ENCODE results near the gene CCDC200. TPM values are rescaled to one million over a fixed set of nuclear protein-coding genes. Genes with fewer than 3 reads are reported as not detected.
"Not testable (repeated sequence)": the region's sequence is repeated elsewhere in the genome, so short reads cannot be mapped to it uniquely, and the experiment has no call there.

Gene CCDC200
- total RNA-seq: under 1 TPM in 1 of 2 experiments, not detected in 1; 0.53 TPM

GRCh38 chr17:43228020-43228782 lies at the start of gene CCDC200:
CCDC200 (minus strand) TSS chr17:43228623; CDS start chr17:43228554, 69 bp downstream.
- H3K36me3 Mint-ChIP-seq (ENCODE audit: low read depth); H3K27ac Mint-ChIP-seq; H3K4me3 Mint-ChIP-seq; CTCF ChIA-PET; H3K4me1 Mint-ChIP-seq; DNase-seq; POLR2A ChIA-PET; H3K27me3 Mint-ChIP-seq; H3K9me3 Mint-ChIP-seq: not testable (repeated sequence)

DNA sequence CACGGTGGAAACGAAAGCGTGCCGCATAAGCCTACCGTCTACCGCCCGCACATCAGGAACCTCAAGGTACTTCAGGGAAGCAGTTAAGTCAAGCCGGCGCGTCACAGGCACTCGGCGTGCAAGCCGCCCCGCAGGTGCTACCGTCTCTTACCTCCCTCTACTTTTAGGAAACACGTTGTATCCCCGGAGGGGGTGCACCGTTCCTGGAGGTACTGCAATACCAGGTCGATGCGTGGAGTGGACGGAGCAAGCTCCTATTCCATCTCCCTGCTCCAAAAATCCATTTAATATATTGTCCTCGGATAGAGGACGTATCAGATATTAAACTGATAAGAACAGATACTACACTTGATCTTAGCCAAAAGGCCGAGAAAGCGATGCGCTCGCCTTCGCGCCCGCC lies 44.5 kb upstream of the CCDC200 start:
- H3K27ac Mint-ChIP-seq; H3K9me3 Mint-ChIP-seq; H3K27me3 Mint-ChIP-seq; CTCF ChIA-PET; H3K36me3 Mint-ChIP-seq (ENCODE audit: low read depth); POLR2A ChIA-PET; H3K4me3 Mint-ChIP-seq; DNase-seq; H3K4me1 Mint-ChIP-seq: not testable (repeated sequence)

GRCh38 chr17:43272483-43272882 lies 44.1 kb upstream of the CCDC200 start:
- H3K27me3 Mint-ChIP-seq; H3K4me3 Mint-ChIP-seq; CTCF ChIA-PET; DNase-seq; H3K9me3 Mint-ChIP-seq; H3K4me1 Mint-ChIP-seq; H3K36me3 Mint-ChIP-seq (ENCODE audit: low read depth); POLR2A ChIA-PET: not testable (repeated sequence)
- H3K27ac Mint-ChIP-seq: peak overlapping the region; percentile 36

- H3K4me1 Mint-ChIP-seq; H3K9me3 Mint-ChIP-seq; H3K36me3 Mint-ChIP-seq (ENCODE audit: low read depth); H3K27ac Mint-ChIP-seq; H3K4me3 Mint-ChIP-seq; H3K27me3 Mint-ChIP-seq; CTCF ChIA-PET; POLR2A ChIA-PET; DNase-seq: not testable (repeated sequence)
Measured at GRCh38 chr17:43270552-43271504, 42.4 kb upstream of the CCDC200 start.

DNA sequence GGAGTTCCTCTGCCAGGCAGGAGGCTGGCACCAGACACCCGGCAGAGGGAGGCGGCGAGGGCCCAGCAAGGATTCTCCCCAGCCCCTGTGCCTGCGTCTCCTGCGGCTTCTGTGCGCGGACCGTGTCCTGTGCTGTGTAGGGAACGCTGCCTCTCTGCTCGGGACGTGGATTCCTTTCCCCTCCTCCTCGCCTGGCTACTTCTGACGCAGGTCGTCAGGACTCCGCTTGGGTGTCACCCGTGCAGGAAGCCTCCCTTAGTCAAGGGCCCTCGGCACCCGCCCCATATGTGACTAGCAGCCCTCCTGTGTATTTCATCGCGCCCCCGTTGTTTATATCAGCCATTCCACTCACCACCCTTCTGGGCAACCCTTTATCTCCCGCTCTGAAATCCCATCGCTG lies 18.0 kb upstream of the CCDC200 start:
- H3K36me3 Mint-ChIP-seq (ENCODE audit: low read depth); H3K4me3 Mint-ChIP-seq; H3K9me3 Mint-ChIP-seq; CTCF ChIA-PET; H3K4me1 Mint-ChIP-seq; POLR2A ChIA-PET; DNase-seq; H3K27ac Mint-ChIP-seq; H3K27me3 Mint-ChIP-seq: not testable (repeated sequence)

DNA sequence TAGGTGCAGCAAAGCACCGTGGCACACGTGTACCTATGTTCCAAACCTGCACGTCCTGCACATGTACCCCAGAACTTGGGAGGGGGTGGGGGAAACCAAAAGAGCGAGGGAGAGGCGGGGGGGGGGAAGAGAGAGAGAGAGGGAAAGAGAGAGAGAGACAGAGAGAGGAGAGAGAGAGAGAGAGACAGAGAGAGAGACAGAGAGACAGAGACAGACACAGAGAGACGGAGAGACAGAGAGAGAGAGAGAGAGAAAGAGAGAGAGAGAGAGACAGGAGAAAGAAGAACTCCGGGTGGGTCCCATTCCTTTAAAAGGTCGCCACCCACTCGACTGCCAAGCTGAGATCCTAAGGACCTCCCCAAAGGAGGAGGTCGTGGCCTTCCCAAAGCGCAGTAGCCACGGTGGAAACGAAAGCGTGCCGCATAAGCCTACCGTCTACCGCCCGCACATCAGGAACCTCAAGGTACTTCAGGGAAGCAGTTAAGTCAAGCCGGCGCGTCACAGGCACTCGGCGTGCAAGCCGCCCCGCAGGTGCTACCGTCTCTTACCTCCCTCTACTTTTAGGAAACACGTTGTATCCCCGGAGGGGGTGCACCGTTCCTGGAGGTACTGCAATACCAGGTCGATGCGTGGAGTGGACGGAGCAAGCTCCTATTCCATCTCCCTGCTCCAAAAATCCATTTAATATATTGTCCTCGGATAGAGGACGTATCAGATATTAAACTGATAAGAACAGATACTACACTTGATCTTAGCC lies 12.4 kb upstream of the CCDC200 start:
- POLR2A ChIA-PET; CTCF ChIA-PET; H3K36me3 Mint-ChIP-seq (ENCODE audit: low read depth); H3K9me3 Mint-ChIP-seq; DNase-seq; H3K4me1 Mint-ChIP-seq; H3K4me3 Mint-ChIP-seq; H3K27me3 Mint-ChIP-seq; H3K27ac Mint-ChIP-seq: not testable (repeated sequence)

- H3K27me3 Mint-ChIP-seq; CTCF ChIA-PET; H3K4me3 Mint-ChIP-seq; DNase-seq; H3K27ac Mint-ChIP-seq; H3K36me3 Mint-ChIP-seq (ENCODE audit: low read depth); POLR2A ChIA-PET; H3K9me3 Mint-ChIP-seq; H3K4me1 Mint-ChIP-seq: not testable (repeated sequence)
Measured at GRCh38 chr17:43239597-43239996, 11.2 kb upstream of the CCDC200 start.

DNA sequence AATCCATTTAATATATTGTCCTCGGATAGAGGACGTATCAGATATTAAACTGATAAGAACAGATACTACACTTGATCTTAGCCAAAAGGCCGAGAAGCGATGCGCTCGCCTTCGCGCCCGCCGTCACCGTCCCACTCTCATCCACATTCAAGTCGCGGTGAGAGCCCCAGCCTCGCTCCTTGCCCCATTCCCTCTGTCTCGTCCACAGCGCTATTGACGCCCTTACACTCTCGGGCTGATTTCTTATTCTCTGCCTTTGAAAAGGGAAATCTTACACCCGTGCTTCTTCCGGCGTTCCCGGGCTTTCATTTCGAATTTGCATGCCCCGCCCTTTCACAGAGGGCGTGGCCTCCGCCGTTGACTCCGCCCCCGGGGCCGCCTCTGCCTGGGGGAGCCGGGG lies 5.5 kb upstream of the CCDC200 start, which contains the start of gene RNU2-1:
RNU2-1 (minus strand) TSS at position 101 of the 400 bp plus-strand sequence.
- H3K27ac Mint-ChIP-seq; H3K9me3 Mint-ChIP-seq; H3K27me3 Mint-ChIP-seq; H3K4me3 Mint-ChIP-seq; H3K36me3 Mint-ChIP-seq (ENCODE audit: low read depth); H3K4me1 Mint-ChIP-seq; CTCF ChIA-PET; POLR2A ChIA-PET; DNase-seq: not testable (repeated sequence)

DNA sequence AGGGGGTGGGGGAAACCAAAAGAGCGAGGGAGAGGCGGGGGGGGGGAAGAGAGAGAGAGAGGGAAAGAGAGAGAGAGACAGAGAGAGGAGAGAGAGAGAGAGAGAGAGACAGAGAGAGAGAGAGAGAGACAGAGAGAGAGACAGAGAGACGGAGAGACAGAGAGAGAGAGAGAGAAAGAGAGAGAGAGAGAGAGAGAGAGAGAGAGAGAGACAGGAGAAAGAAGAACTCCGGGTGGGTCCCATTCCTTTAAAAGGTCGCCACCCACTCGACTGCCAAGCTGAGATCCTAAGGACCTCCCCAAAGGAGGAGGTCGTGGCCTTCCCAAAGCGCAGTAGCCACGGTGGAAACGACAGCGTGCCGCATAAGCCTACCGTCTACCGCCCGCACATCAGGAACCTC lies 4.8 kb upstream of the CCDC200 start:
- POLR2A ChIA-PET; CTCF ChIA-PET; H3K4me1 Mint-ChIP-seq; H3K4me3 Mint-ChIP-seq; H3K36me3 Mint-ChIP-seq (ENCODE audit: low read depth); H3K27ac Mint-ChIP-seq; H3K9me3 Mint-ChIP-seq; H3K27me3 Mint-ChIP-seq; DNase-seq: not testable (repeated sequence)

DNA sequence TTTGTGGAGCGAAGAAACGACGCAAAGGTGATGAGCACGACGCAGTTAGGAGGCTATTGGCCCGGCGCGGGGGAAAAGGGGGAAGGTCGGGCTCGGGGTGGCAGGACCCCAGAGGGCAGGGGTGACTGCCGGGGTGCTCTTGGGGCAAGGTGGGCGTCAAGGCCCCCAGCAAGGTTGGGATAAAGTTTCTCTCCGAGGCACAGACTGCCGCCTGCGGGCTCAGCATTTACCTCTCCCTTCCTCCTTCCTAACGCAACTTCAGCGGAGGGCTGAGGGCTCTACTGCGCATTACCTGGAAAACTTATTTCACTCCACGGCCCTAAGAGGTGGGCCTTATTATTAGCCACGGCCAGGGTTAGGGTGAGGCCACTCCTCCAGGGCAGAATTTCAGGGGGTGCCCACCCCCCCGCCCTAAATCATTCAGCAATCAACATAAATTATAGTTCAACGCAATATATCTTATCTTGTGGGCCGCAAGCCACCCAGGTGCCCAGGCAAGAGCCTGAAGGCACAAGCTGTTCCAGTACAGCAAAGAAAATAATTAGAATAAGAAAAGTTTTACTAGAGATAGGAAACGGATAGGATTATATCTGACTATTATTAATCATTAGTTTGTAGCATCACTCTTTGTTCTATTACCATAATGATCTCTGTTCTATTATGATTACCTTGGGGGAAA lies 3.7 kb upstream of the CCDC200 start:
- peak overlapping the region; percentile 6 for H3K4me3 Mint-ChIP-seq
- CTCF ChIA-PET: not testable (repeated sequence)

GRCh38 chr17:43231205-43232020 lies 3.0 kb upstream of the CCDC200 start:
- H3K9me3 Mint-ChIP-seq; DNase-seq; H3K27ac Mint-ChIP-seq; H3K4me3 Mint-ChIP-seq; H3K27me3 Mint-ChIP-seq; CTCF ChIA-PET; H3K4me1 Mint-ChIP-seq; H3K36me3 Mint-ChIP-seq (ENCODE audit: low read depth); POLR2A ChIA-PET: not testable (repeated sequence)

More for the DNA sequence above, 3.7 kb upstream of the CCDC200 start:
- H3K27me3 Mint-ChIP-seq; H3K27ac Mint-ChIP-seq; H3K4me1 Mint-ChIP-seq; H3K9me3 Mint-ChIP-seq; H3K36me3 Mint-ChIP-seq (ENCODE audit: low read depth); POLR2A ChIA-PET: not testable (repeated sequence)
- DNase-seq: peak; percentile 53

DNA sequence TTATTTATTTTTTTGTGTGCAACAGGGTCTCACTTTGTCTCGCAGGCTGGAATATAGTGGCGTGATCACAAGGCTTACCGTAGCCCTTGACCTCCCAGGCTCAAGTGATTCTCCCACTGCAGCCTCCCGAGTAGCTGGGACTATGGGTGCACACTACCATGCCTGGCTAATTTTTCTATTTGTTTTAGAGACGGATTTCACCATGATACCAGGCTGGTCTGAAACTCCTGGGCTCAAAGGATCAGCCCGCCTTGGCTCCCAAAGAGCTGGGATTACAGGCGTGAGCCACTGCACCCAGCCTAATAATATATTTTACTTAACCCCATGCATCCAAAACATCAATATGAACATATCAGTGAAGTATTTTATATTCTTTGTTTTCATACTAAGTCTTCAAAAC lies 2.0 kb downstream of the CCDC200 start:
- H3K36me3 Mint-ChIP-seq (ENCODE audit: low read depth): peaks cover 10% of the 10 kb centered on the region
- POLR2A ChIA-PET: interaction anchor here (1.2 to 1.9 kb wide), 3 partner anchors 13 to 89 kb away, joined by 3 to 10 read pairs (median 3); partner anchors contain the start of gene TMEM106A
- H3K27ac Mint-ChIP-seq: no peak overlapping the region
- CTCF ChIA-PET: no interaction called here
- no peaks in the 10 kb centered on the region for H3K27me3 Mint-ChIP-seq
- no peak overlapping the region for H3K4me3 Mint-ChIP-seq
- DNase-seq: no peak
- no peaks in the 10 kb centered on the region for H3K9me3 Mint-ChIP-seq
- H3K4me1 Mint-ChIP-seq: peaks cover 3% of the 10 kb centered on the region
